KG1 (cell line): Measurements from ENCODE around the gene CPVL.

ENCODE experiments used
- DNase-seq: peaks from one replicate; lab custom pipeline; 2025; lab: John Stamatoyannopoulos, UW

The CPVL gene

DNA sequence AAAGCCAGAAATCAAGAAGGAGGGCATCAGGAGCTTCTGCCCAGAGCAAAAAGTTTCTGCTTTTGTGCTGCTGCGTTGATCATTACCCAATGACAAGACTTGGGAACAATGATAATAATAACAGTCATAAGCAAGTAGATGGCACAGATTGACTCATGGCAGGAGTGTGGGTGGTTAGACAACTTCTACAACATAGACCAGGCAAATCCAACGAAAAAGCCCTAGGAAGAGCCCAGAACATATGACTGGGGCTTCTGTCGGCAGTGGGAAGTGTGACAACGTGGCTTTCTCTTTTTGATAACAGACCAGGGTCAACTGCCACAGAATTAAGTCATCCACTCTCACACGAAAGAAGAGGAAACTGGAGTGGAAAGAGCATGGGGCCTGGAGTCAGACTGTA is 102.8 kb downstream of the CPVL start:
- DNase-seq = no peak

DNA sequence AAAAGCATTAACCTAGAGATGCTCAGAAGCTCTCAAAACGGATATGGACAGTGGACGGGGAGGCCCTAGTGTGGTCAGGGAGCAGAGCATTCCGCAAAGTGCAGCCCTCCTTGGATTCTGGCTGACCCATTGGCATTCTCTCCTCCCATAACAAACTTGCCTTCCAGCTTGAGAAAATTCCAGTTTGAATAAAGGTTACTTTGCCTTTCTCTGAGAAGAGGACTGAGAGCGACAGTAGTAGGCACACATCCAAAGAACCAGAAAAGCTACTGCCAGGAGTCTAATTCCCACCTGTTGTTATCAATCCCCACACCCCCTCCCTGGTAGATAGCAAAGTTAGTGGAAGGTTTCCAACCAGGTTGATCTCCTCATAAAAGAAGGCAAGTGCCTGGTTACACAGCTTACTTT is 103.5 kb downstream of the CPVL start:
- DNase-seq = no peak

DNA sequence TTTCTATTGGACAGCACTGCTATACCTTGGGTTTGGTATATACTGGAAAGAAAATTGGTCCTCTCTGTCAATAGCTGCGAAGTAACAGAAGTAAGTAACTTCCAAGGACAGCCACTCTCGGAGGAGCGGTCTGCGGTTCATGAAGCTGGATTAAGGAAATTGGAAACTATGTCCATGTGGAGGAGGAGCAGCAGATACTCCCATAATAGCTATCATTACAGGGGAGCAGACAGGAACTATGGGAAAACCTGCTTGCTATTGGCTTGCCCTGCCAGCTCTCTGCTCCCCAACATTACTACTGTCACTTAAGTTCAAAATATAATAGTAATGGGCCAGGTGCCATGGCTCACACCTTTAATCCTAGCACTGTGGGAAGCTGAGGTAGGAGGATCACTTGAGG is 104.3 kb downstream of the CPVL start:
- no peak for DNase-seq

DNA sequence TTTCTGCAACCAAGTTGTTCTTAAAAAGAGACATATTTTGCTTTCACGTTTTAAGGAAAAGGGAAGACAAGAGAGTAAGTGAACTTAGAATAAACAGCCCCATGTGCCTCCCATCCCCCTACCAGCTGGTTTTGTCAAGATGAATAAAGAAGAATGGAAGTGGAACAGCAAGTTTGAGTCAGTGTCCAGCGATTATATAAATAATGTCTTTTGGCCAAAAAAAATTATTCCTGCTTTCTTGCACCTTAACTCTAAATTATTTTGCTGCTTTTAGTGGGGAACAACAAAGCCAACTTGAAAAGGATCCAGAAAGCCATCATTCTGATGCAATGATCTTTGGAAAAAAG is 105.8 kb downstream of the CPVL start:
- DNase-seq = no peak

DNA sequence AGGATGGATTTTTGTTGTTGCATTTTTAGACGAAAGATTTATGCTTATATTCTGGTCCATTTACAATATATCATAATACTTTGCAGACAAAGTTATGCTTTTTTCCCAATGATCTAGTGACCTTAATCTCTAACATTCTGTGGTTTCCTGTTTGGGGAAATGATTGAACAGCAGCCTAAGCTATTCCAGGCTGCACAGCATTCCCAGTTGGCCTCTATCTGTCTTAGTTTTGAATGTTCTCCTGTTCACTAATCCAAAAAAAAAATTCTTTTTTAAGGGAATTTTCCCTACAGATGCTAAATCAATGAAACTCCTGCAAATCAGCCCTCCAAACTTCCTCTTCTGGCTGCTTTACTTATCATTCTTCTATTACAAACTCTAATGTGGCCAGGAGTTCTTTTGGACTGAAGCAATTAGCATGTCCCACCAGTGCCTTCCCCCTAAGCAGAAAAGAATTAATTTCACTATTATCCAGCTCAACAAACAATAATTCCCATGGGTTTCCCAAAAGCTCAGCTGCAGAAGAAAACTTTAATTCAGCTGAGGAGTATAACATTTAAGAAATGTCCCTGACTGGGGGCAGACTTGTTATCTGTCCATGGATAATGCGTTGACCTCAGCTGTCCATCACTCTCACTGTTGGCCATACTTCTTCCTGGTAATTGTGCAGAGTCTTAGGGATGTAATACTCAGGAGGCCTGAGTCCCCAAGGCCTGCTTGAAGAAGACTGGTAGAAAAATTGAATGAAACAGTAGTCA is 106.3 kb downstream of the CPVL start:
- no peak for DNase-seq

DNA sequence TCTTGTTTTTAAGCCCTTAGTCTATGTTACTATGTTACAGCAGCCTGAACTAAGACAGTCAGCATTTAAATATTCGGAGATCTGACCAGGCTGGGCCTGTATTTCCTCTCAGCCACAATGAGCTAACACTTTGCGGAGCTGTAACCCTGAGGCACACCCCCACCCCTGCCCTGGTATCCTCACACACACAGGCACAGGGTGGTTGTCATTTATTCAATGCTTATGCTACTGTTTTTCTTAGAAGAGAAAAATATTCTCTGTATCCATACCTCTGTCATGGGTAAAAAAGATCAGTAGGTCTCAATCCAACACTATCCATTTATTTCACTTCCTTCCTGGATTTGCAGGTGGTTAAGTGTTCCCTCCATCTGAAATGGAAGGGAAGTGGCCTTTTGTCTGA is 107.9 kb downstream of the CPVL start:
- no peak for DNase-seq

DNA sequence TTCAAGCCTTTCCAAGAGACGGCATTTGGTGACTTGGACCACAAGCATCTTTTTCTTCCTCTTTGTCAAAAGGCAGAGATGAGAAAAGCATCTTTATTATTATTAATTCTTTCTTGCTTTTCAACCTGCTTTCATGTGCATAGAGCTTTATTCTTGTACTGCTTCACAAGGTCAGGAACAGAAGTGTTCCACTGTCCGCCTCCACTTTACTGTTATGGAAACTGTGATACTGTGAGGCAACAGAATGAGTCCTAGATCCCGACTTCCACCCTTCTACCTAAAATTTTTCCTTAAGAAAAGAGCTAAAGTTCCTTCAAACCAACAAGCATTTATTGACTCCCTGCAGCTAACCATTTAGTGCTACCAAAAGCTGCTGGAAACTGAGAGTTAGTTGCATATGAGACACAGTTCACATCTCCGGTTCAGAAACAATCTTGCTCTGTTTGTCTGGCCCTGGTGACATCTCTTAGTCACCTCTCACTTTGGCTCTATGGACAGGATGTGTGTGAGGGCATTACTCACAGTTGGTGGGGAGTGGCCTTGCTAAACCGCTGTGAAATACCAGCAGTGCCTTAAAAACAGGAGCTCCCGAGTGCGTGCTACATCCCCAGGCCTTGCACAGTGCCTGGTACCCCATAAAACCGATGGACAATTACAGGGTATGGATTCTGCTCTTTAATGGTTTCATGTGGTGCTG is 111.1 kb downstream of the CPVL start:
- no peak for DNase-seq

DNA sequence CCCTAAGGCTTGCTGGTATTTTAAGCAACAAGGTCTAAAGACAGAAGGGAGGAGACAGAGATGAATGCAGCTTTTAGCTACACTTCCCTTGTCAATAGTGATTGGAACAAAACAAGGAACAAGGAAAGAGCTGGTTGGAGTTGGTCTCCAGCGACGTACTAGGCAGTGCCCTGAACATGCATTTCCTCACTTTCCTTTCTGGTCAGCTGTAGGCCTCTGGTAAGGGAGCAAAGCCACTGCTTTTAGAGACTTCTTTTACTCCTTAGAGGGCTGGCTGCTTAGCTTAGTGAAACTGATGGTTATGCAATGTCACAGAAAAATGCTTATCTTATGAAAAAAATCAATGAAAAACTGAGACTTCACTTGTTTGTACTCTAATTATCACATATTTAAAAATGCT is 112.8 kb downstream of the CPVL start:
- DNase-seq = no peak

DNA sequence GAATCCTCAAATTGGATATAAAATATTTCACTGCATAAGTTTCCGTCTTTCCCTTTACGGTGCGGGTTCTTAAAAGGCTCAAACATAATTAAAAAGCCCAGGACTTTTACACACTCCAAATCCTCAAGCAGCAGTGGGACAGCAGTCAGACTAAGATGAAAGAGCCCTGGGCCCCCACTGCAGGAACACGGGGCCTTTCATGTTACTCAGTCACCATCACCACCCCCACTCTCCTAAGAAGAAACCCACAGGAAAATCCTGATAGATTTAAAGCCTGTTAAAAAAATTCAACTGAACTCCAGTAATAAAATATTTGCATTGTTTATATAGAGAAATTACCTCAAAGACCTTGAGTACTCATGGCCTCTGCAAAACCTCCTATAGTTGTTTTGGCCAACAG is 114.2 kb downstream of the CPVL start:
- no peak for DNase-seq

DNA sequence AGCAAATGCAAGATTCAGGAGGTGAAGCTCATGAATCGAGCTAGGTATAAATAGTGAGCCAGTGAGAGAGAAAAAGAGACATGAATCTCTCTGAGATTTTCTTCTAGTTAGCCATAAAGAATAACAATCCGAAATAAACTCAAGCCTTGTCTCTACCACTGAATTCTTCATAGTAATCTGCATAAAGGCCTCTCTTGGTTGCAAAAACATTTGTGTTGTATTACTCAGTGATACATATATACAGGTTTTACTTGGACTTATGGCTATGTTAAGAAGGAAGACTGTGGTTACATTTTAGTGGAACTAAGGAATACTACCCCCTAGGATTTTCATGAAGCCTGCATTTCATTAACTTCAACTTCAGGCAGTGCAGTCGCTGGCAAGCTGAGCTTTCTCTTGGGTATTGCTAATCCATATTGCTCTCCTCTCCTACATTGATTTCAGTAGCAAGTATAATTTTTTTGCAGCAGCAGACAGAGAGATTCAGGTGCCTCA is 115.5 kb downstream of the CPVL start:
- no peak for DNase-seq

DNA sequence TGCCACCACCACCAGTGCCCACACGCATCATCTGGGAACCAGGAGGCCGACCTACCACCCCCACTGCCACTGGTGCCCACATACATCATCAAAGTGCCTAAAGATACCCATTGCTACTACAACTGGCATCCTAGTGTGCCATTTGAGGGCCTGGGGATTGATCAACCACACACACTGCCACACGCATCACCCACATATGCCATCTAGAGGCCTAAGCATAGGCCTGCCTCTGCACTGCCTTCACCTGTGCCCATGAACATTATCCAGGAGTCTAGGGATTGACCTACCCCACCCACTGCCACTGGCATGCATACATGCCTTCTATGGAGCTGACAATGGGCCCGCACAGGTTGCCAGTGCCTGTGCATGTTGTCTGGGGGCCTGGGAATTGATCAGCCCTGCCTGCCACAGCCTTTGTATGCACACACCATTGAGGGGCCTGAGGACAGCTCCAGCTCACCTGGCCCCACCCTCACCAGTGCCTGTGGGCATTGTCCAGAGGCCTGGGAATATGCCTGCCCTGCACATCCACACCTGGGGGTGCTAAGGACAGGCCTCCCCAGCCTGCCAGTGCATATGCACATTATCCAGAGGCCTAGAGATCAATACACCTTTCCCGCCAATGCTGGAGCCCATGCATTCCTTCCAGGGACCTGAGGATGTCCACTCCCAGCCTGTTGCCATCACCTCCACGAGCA is 123.9 kb downstream of the CPVL start:
- no peak for DNase-seq

DNA sequence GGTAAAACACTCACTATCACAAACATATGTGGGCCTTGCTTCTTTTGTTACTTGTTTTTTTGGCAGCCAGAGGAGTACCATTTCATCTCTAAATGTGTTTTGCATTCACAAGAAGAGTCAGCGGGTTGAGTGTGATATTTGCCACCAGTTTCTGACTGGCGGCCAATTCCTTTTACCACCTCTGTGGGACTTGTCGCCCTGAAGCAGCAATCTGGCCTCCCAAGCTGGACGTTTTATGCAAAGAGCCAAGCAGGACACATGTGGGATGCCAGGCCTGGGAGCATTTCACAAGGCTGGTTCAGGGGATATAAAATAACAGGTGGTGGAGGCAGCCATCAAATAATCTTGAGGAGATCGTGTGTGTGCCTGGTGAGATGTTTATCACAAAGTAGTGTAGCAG is 126.4 kb downstream of the CPVL start:
- no peak for DNase-seq

DNA sequence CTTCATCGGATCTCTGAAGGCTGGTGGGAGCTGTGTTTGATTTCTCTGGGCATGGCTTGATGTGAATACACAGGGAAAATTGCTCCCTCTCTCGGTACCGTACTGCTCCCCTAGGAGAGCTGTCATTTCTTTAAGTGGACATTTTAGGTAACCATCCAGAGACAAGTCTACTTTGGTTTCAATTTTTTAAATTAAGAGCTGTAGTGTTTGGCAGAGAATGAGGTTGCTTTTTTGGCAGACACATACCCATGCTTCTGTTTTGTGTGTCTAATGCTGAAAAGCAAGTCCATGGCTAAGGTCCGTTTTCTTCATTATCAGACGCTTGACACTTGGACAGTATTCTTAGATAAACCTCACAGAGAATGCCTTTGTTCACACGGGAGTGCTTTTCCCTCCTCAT is 127.0 kb downstream of the CPVL start:
- no peak for DNase-seq

DNA sequence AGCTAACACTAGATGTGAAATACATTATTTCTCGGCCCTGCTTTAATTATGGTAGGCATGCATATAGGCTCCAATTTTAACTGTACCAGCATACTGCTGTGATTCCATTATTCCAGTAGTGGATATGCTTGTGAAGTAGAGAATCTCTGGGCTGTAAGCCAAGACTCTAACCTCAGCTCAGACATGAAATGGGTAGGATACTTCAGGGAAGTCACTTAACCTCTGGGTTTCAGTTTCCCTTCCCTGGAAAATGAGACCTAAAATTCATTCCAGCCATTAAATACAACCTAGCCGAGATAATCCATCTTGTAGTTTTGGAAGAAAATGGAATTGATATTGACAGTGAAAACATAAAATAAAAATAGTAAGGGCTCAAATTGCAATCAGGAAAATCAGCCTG is 128.6 kb downstream of the CPVL start:
- DNase-seq = no peak

DNA sequence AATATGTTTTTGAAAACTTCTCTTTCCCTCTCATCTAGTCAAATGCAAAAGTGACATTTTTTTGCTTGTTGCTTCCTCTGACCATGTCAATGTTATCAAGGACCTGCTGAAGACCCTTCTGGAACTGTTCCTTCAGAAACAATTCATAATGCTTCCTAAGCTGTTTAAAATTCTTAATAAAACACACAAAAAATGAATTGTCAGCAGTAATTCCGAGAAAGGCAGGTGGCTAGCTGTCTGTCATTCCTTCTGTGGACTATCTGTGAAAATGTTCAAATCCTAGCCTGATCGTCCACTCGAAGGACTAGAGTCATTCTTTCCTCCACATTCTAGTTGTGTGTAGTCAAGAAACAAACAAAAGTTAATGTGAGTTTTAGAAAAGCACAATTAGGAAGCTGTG is 131.6 kb downstream of the CPVL start:
- no peak for DNase-seq

DNA sequence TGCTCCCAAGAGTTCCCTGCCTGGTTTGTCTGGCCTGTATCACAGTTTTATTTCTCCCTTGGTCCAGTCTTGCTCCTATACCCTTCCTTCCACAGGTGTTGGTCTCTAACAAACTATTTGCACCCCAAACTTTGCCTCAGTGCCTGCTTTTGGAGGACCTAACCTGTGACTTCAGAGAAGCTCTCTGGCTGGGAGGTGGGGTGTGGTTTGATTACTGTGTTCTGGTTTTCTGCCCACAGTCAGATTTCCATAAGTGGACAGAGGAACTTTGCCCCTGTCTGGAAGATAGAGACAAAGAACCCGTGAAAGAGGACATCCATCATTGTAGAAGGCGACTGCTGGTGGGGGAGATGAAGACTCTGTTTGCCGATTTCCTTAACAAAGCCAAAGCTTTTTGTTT is 132.4 kb downstream of the CPVL start:
- DNase-seq = no peak

DNA sequence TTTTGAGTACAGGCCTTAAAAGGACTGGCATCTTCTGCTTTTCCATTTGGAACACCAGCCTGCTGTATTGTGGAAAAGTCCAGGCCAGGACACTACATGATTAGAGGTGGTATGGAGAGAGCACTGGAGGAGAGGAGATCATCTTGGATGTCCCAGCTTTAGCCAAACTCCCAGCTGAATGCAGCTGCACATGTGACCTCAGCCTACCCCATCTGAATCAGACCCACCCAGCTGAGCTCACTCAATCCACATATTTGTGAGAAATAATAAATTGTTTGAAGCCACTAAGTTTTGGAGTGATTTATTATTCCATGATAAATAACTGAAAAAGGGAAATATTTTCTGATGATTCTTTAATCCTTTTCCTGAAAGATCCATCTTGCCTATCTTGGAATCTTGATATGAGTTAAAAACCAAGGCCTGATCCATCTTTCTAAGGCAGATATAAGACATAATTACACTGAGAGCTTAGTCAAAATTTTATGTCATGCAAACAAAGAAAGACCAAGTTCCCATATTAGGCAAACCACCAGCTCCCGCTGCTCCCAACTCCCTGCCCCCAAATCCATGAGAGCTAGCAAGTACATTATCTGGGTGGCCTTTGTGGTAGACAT is 133.1 kb downstream of the CPVL start:
- DNase-seq = no peak

DNA sequence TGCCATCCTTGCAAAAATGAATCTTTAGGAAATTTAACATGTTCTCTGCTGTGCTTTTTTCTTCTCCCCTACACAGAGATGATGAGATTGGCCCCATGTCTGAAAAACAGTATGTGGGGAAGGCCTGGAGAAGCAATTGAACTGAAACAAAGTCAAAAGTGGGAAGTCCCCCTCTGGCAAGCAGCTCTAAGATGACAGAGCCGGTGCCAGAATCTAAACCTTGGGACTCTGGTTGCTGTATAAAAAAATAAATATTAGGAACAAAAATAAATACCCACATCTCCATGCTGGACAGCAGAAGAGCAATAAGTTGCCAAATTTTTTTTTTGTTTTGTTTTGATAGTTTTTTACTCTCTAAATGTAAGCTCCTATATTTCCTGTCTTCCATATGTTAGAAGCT is 136.4 kb downstream of the CPVL start:
- DNase-seq = no peak

DNA sequence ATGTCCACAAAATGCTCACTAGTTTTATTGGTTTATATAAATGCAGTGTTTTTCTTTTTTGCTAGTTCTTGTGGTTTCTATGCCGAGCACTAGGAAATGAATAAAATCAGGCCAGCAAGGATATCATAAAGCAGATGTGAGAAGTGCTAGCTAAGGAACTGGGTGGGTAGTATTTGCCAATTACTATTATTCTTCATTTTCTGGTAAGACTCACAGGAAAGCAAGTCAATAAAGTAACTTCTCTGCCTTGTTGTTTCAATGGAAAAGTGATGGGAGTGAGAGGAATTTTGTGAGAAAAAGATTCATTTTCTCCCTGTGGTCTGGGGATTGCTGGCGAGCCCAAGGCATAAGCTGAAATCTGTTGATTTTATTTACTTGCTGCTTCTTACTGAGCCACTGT is 137.7 kb downstream of the CPVL start:
- no peak for DNase-seq

DNA sequence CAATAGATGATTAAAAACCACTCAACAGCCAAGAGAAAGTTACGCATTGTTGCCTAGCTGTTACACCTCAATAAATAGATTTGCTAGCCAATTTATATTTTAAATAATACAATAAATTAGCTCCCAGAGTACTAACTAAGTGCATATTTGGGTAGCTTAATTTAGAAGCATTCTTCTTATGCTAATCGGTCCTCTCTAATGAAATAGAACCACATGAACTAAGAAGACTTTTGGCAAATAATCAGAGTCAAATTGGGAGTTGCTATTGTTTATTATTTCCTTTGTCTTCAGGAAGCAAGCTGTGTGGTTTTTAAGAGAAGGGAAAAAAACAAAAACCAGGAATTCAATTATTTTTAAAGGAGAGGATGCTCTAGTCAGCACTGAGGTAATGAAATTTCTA is 139.2 kb downstream of the CPVL start:
- no peak for DNase-seq

DNA sequence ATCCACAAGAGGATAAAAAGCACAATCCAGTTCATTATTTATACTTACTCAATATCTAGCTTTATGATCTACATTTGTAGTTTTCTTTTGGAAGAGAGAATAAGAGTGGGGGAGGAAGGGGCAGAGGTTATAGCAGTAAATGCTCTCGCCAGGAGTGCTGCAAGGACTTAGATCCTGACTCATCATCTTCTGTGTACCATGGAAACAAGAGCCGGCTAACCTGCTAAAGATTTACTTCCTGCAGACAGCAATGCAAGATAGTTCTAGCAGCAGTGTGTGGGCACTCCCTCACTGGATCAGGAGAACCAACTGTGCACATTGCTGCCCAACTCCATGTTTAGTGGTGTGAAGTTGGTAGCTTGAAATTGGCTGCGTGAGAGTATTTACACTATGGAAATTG is 140.5 kb downstream of the CPVL start:
- no peak for DNase-seq

DNA sequence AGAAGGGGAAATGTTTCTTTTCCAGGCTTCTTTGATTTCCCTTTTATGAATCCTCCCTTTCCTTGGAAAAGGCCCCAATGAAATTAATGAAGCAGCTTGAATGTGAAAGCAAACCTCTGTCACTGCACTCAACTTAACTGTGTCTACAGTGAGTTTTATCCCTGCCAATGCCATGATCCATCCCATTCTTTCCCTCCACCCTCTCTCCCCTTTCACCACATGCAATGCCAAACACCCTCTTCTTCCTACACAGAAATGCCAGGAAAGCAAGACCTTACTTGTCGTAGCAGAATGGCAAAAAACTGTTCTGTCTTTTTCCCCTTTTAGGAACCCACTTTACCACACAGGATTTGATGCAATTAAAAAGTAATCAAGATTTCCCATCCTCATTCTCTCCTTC is 140.9 kb downstream of the CPVL start:
- DNase-seq = no peak

DNA sequence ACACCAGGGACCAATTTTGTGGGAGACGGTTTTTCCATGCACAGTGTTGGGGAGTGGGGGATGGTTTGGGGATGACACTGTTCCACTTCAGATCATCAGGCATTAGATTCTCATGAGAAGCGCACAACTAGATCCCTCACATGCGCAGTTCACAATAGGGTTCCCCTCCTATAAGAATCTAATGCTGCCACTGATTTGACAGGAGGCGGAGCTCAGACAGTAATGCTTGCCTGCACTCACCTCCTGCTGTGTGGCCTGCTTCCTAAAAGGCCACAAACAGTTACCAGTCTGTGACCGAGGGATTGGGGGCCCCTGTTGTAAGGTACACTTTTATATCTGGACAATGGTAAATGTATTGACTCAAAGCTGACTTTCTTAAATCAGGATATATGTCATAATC is 142.6 kb downstream of the CPVL start:
- no peak for DNase-seq
